ENCODE measurements around the gene ISG20. TPM values are rescaled to one million over a fixed set of nuclear protein-coding genes. Genes with fewer than 3 reads are reported as not detected.
A peak's percentile ranks its signal among the peaks of the same experiment; 100 is the strongest.
"Not testable (repeated sequence)": the region's sequence is repeated elsewhere in the genome, so short reads cannot be mapped to it uniquely, and the experiment has no call there.

Gene ISG20
- polyA plus RNA-seq, 1 donor: 0.88 TPM

GRCh38 chr15:88619796-88620195 is 19.0 kb upstream of the ISG20 start:
- no peak for DNase-seq

GRCh38 chr15:88620995-88621772 is 17.6 kb upstream of the ISG20 start, which contains the start of gene AEN:
AEN (plus strand) TSS chr15:88621340; CDS start chr15:88626210, 4,870 bp downstream.
- peak; percentile 97 for DNase-seq

DNA sequence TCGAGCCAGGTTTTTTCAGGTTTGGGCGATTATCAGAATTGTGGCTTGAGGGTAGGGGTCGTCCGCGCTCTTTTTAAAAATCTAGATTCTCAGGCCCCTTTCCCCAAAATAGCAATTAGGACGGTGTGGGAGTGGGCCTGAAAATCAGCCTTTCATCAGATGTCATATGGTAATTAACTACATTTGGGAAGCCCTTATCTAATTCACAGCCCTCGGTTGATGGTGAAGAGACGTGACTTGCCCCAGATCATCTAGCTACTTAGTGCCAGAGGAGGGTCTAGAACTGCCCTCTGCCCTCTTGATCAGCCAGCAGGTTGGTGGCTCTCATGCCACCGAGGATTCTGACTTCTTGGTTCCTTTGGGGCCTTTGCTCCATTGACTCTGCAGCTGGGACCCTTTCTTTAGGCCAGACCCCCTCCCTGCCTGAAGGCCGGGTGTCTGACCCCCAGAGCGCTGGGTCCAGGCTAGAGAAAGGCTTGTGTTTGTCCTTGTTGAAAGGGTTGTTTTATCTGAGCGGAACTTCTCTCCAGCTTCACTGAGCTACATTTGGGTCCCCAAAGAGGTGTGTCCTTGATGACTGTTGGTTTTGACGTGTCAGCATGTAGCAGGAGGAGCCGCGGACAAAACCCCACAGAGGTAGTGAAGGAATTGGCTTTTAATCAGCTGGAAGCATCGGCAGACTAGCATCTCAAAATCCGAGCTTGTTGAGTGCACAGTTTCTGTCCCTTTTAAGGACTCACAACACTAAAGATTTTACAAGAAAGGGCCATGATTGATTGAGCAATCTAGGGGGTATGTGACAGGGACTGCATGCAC is 16.8 kb upstream of the ISG20 start:
- DNase-seq: no peak

GRCh38 chr15:88622605-88622975 is 16.2 kb upstream of the ISG20 start:
- DNase-seq: no peak

- no peak for DNase-seq
Measured at GRCh38 chr15:88623061-88623460, 15.8 kb upstream of the ISG20 start.

GRCh38 chr15:88623632-88624031 is 15.2 kb upstream of the ISG20 start:
- DNase-seq: no peak

DNA sequence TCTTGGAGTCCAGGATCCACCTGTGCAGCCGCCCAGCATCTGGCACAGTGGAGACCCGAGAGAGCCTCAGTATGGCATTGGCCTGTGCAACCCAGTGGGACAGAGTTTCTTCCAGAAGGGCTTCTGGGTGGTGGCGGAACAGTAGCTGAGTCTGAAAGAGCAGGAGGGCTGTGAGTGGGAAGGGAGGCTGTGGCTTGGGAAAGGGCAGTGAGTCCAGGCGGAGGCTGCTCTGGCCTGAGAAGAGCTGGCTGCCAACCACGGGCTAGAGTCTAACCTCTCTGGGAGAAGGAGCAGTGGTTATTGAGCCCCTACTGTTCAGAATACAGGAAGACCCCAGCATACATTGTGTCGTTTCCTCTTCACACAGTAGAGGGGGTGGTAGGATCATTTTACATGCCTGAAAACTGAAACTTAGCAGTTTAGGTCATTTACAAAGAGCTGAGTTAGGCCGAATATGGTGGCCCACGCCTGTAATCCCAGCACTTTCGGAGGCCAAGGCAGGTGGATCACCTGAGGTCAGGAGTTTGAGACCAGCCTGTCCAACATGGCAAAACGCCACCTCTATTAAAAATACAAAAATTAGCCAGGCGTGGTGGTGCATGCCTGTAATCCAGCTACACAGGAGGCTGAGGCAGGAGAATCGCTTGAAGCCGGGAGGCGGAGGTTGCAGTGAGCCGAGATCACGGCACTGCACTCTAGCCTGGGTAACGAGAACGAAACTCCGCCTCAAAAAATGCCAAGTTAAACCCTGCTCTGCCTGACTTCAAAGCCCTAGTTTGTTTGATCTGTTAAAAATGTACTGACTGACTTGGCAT is 14.5 kb upstream of the ISG20 start:
- peak; percentile 62 for DNase-seq

DNA sequence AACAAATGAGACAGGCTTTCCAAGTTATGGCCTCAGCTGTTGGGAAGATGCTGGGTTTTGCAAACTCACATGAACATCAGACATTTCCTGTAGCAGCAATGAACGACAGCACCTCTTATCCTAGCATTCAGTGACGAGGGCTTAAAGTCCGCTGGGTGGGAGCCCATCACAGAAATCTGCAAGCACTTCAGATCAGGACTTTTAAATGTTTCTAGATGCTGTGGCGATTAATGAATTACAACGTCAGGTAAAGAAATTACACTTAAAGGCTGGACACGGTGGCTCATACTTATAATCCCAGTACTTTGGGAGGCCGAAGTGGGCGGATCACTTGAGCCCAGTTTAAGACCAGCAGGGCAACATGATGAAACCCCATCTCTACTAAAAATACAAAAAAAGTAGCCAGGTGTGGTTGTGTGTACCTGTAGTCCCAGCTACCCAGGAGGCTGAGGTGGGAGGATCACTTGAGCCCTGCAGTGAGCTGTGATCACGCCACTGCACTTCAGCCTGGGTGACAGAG is 13.8 kb upstream of the ISG20 start:
- DNase-seq: no peak

- no peak for DNase-seq
Measured at GRCh38 chr15:88625943-88626741, 12.7 kb upstream of the ISG20 start.

GRCh38 chr15:88627463-88627862 is 11.4 kb upstream of the ISG20 start:
- no peak for DNase-seq

- no peak for DNase-seq
Measured at GRCh38 chr15:88628018-88628654, 10.7 kb upstream of the ISG20 start.

DNA sequence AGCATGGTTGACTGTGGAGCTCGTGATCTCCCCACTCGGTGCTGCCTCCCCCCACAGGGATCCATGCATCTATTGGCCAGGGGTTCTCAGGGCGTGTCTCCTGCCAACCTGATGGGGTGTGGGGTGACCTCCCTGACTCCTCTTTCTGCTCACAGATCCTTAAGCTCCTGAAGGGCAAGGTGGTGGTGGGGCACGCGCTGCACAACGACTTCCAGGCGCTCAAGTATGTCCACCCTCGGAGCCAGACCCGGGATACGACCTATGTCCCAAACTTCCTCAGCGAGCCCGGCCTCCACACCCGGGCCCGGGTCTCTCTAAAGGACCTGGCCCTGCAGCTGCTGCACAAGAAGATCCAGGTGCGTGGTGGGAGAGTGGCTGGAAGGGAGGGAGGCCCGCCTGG is 9.7 kb upstream of the ISG20 start:
- DNase-seq: no peak

GRCh38 chr15:88630141-88630721 is 8.6 kb upstream of the ISG20 start:
- DNase-seq: no peak

DNA sequence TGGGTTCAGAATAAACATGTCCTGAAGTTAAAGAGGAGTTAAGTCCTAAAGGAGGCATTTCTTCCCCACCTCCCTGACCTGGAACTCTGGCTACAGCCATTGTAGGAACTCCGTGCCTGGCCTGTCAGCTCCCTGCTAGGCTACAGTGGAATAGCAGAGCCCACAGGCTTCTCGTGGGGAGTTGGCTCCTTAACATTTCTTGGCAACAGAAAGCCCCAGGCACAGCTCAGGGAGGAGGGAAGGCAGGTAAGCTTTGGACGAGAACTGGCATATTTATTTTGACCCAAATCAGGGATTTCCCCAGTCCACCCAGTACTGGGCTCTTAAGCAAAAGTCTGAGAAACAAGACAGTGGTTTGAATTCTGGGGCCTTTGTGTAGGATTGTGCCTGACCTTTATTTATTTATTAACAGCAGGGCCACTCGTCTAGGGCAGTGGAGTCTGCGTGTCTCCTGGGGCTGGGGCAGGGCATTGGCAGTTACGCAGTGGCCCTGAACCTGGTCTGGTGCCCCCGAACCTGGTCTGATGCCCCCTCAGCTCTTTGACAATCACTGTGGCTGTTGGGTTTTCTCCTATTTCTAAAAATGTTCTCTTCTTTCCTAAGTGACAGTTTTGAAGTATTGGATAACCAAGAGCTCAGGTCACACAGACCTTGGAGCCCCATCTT is 7.9 kb upstream of the ISG20 start:
- no peak for DNase-seq

DNA sequence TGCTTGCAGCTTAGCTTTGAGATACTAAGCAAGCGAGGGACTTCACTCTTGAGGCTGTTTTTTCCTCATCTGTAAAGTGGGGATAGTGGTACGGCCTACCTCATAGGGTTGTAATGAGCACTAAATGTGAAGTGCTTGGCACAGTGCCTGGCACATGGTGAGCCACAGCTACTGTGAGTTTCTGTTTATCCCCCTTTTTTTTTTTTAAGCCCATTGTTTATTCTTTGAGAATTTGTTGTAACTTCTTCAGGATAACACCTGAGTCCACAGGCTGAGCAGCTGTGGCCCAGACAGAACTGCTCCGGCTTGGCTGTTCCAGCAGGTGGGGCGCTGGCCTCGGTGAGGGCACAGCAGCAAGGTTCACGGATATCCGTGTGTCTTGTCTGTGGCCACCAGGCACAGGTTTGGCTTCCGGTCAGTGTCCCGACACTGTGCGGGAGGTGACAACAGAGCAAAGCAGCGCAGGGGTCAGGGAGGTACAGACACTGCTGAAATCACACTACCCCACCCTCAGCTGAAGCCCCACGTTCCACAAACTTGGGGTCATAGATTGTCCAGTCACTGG is 7.3 kb upstream of the ISG20 start:
- DNase-seq: no peak

DNA sequence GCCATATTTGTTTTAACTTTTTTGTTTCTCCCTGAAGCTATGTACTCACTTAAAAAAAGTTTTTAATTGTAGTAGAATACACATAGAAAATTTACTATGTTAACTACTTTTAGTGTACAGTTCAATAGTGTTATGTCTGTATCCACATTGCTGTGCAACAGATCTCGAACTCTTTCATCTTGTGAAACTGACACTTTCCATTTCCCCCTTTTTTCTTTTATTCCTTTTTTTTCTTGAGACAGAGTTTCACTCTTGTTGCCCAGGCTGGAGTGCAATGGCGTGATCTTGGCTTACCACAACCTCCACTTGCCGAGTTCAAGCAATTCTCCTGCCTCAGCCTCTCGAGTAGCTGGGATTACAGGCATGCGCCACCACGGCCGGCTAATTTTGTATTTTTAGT is 6.0 kb upstream of the ISG20 start:
- not testable (repeated sequence) for DNase-seq

GRCh38 chr15:88634449-88634848 is 4.4 kb upstream of the ISG20 start:
- no peak for DNase-seq

- DNase-seq: no peak
Measured at GRCh38 chr15:88635318-88635717, 3.5 kb upstream of the ISG20 start.

DNA sequence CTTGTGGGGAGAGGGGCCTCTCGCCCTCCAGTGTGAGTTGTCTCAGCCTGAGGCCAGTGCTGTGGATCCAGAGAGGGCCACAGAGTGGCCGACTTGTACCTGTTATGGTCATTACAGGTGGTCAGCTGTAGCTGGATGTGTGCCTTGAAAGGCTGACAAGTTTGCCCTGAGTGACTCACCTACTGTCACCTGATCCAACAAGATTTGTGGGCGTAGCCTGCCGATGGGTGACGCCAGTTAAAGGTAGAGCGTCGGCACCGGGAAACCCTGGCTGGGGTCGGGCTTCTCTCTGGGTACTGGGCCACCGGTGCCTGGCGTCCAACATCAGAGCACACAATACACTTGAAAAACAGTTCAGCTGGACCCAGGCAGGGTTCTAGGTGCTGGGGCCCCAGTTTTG is 2.8 kb upstream of the ISG20 start:
- no peak for DNase-seq

- DNase-seq: no peak
Measured at GRCh38 chr15:88636654-88637053, 2.2 kb upstream of the ISG20 start.

Data from hindlimb muscle (tissue), 1 donor.